IPS DF 6.9 (cell line): Measurements from ENCODE around the gene BCL10.

Experiments
- DNase-seq: peaks from one replicate; pipeline ENCODE4 v3.0.0-alpha.2; 2013; ENCODE audit warnings: low read depth, low spot score
- H3K27ac ChIP-seq: one replicate; pipeline ENCODE4 v1.5.1; 2013; ENCODE audit warnings: low read length, control low read depth
- H3K27me3 ChIP-seq: 2 replicates; pipeline ENCODE4 v1.6.1; 2013; ENCODE audit warnings: mild to moderate bottlenecking, low read length; ENCODE audit not compliant: control insufficient read depth, insufficient read depth
- H3K36me3 ChIP-seq: 2 replicates; pipeline ENCODE4 v1.6.1; 2013; ENCODE audit warnings: low read length; ENCODE audit not compliant: control insufficient read depth, insufficient read depth
- H3K4me1 ChIP-seq: 2 replicates; pipeline ENCODE4 v1.6.1; 2013; ENCODE audit warnings: low read length; ENCODE audit not compliant: control insufficient read depth, insufficient read depth
- H3K4me3 ChIP-seq: 2 replicates; pipeline ENCODE4 v1.5.1; 2013; ENCODE audit warnings: mild to moderate bottlenecking, low read length
- H3K9me3 ChIP-seq: 2 replicates; pipeline ENCODE4 v1.6.1; 2013; ENCODE audit warnings: low read length, inconsistent platforms; ENCODE audit not compliant: control insufficient read depth, insufficient read depth
- WGBS: extraction: QIAGEN DNeasy Blood & Tissue Kit; methylation state at CpG from one replicate; pipeline ENCODE4 v1.1.7; 2013; ENCODE audit warnings: mixed read lengths, missing lambda C conversion rate; ENCODE audit not compliant: insufficient read length, insufficient coverage; 5-methylcytosine and 5-hydroxymethylcytosine counted together

Gene BCL10

DNA sequence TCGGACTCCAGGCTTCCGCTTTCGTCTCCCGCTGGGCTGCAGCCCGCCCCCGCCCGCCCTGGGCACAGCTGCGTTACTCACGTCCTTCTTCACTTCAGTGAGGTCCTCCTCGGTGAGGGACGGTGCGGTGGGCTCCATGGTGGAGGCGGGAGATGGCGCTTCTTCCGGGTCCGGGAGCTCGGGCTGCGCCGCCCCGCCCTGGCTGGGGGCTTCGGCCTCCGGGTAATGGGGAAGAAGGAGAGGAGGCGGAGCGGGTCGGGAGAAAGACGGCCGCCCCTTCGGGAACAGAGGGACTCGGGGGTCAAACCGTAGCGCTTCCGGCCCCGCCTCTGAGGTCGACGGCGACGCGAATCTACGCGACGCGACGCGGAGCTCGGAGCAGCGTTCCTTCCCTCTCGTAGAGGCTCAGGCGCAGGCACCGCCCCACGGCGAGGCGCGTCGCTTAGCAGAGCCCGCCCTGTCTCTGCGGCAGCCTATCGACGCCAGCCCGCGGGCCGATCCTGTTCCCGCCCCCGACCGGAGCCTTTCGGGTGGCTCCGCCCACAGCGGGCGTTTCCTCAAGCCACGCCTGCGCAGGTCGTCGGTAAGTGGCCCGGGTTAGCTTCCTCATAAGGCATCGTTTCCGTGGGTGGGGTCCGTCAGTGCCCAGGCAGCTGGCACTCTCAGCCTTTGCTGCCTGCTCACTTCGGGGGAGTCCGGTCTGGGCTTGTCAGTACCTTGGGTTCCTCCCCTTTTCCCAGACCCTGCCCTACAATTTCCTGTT, at the start of gene BCL10:
TSS of gene BCL10 (minus strand) at position 418 of the 763 bp plus-strand sequence. CDS start at position 138, 280 bp downstream.
- peak within 1 kb of the TSS; percentile 69 for H3K4me3 ChIP-seq
- WGBS, result no CpG with 5 or more reads among the region's 78 CpGs
- peak; percentile 93 for DNase-seq
- H3K36me3 ChIP-seq, result no peaks in the 10 kb centered on the region
- no peak within 1 kb of the TSS for H3K27ac ChIP-seq
- peaks cover 3% of the 10 kb centered on the region; the same call in 1 of the 2 replicates for H3K4me1 ChIP-seq
- H3K9me3 ChIP-seq, result no peaks in the 10 kb centered on the region
- no peaks in the 10 kb centered on the region for H3K27me3 ChIP-seq

GRCh38 chr1:85325920-85326319, 49.5 kb upstream of the BCL10 start:
- Histone ChIP-seq H3K27me3 (no peaks in the 10 kb centered on the region), H3K4me1 (peaks cover 4% of the 10 kb centered on the region; the same call in 1 of the 2 replicates), H3K9me3 (no peaks in the 10 kb centered on the region), H3K36me3 (no peaks in the 10 kb centered on the region), H3K27ac (no peak overlapping the region), H3K4me3 (no peak overlapping the region)
- DNase-seq, result no peak

DNA sequence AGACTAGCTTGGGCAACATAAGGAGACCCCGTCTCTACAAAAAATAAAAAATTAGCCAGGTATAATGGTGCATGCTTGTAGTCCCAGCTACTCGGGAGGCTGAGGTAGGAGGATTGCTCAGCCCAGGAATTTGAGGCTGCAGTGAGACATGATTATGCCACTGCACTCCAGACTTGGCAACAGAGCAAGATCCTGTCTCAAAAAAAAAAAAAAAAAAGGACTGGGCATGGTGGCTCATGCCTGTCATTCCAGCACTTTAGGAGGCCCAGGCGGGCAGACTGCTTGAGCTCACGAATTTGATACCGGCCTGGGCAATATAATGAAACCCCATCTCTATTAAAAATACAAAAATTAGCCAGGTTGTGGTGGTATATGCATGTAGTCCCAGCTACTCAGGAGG, 47.3 kb upstream of the BCL10 start:
- H3K4me1 ChIP-seq, result peaks cover 3% of the 10 kb centered on the region; the same call in 1 of the 2 replicates
- H3K9me3 ChIP-seq, result no peaks in the 10 kb centered on the region
- H3K36me3 ChIP-seq, result no peaks in the 10 kb centered on the region
- no CpG with 5 or more reads among the region's 5 CpGs for WGBS
- no peaks in the 10 kb centered on the region for H3K27me3 ChIP-seq
- H3K27ac ChIP-seq, result no peak overlapping the region
- no peak overlapping the region for H3K4me3 ChIP-seq
- DNase-seq, result no peak

- Histone ChIP-seq H3K9me3 (no peaks in the 10 kb centered on the region), H3K27me3 (no peaks in the 10 kb centered on the region), H3K4me1 (peaks cover 3% of the 10 kb centered on the region; the same call in 1 of the 2 replicates), H3K27ac (no peak overlapping the region), H3K36me3 (no peaks in the 10 kb centered on the region), H3K4me3 (no peak overlapping the region)
- no CpG with 5 or more reads among the region's 2 CpGs for WGBS
- DNase-seq, result no peak
Observed at GRCh38 chr1:85322655-85323054, 46.2 kb upstream of the BCL10 start.

DNA sequence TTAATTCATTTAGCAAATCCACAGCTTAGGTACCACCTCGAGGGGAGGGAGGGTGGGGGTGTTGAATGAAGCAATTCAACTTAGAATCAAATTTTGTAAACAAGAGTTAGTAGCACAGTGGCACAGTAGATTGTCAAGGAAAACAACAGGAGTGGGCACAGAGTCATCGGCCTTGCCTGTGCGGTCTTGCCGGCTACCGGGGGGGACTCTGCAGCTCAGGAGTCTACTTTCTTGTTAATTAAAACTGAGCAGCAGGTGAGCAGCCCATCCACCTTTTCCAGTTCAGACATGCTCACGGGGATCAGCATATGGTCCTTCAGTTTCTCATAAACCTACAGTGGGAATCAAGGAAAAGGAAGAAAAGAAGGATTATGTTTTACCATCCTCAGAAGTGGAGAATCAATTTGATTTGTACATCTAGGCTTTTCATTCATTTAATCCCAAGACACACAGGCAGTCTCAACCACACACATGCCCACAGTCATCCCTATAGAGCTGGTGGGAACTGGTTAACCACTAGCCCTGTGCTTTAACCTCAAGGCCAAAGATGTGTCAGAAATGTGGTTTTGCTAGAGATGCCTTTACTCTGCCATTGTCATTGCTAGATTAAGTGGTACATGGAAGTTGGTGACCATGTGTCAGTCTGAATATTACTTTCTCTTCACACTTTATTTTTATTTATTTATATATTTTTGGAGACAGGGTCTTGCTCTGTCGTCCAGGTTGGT, 45.0 kb upstream of the BCL10 start:
- no peaks in the 10 kb centered on the region for H3K27me3 ChIP-seq
- no peak for DNase-seq
- H3K4me3 ChIP-seq, result no peak overlapping the region
- H3K36me3 ChIP-seq, result no peaks in the 10 kb centered on the region
- H3K4me1 ChIP-seq, result peaks cover 3% of the 10 kb centered on the region; the same call in 1 of the 2 replicates
- H3K27ac ChIP-seq, result no peak overlapping the region
- no CpG with 5 or more reads among the region's 7 CpGs for whole genome bisulfite sequencing
- H3K9me3 ChIP-seq, result no peaks in the 10 kb centered on the region

DNA sequence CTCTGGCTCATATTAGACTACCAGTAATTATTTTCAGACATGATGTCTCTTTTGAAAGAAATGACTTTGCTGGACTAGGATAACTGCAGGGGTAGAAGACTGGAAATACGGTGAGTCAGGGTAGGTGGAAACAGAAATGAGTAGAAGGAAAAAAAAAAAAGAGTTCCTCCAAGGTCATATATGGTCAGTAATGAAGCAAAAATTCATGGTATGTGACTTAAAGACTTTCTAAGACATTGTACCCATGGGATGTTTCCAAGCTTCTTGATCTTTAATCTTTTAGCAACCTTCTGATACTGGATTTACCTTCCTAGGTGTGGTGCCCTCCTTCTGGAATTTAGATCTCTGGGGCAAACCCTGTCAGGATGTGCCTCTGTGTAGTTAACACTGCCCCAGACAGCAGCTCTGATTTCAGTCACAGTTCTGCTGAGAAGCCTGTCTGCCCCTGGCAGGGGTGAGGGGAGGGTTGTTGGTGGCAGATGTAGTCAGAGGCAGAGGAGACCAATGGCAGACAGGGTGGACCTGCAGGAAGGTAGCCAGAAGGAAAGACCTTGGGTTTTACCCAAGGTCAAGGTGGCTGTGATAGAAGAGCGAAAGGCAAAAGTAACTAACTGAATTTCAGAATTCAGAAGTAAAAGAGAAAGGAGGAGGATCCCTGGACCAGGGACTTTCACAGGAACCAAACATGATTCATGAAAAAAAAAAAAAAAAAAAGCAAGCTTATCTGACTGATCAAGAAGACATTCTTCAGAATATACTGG, 44.1 kb upstream of the BCL10 start:
- Histone ChIP-seq H3K4me1 (peaks cover 4% of the 10 kb centered on the region), H3K4me3 (no peak overlapping the region), H3K9me3 (no peaks in the 10 kb centered on the region), H3K27ac (no peak overlapping the region), H3K27me3 (no peaks in the 10 kb centered on the region), H3K36me3 (no peaks in the 10 kb centered on the region)
- DNase-seq, result no peak
- WGBS, result no CpG with 5 or more reads among the region's 2 CpGs

DNA sequence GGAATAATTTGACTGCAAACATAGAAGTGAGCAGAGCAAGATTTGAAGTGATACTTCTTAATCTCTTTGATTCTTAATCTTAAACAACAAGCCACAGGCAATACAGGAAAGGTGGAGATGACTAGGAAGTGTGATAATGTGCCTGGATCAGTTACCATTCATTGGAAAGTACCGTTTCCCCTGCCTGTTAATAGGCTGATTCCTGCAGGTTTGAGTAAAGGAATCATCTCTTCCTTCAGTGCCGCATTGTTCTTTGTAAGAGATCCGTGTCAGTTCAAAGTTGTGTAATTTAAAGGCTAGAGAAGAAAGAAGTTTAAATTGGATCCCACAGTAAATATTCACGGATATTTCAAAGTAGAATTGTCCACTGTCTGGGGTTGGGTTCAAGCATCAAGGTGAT, 43.5 kb upstream of the BCL10 start:
- H3K27ac ChIP-seq, result no peak overlapping the region
- no peaks in the 10 kb centered on the region for H3K9me3 ChIP-seq
- DNase-seq, result no peak
- H3K36me3 ChIP-seq, result no peaks in the 10 kb centered on the region
- no CpG with 5 or more reads among the region's 4 CpGs for WGBS
- H3K27me3 ChIP-seq, result no peaks in the 10 kb centered on the region
- no peak overlapping the region for H3K4me3 ChIP-seq
- peaks cover 4% of the 10 kb centered on the region for H3K4me1 ChIP-seq

- Histone ChIP-seq H3K27ac (no peak overlapping the region), H3K4me1 (peaks cover 3% of the 10 kb centered on the region; the same call in 1 of the 2 replicates), H3K9me3 (no peaks in the 10 kb centered on the region), H3K27me3 (no peaks in the 10 kb centered on the region), H3K4me3 (no peak overlapping the region), H3K36me3 (no peaks in the 10 kb centered on the region)
- DNase-seq, result no peak
- no CpG with 5 or more reads among the region's 3 CpGs for WGBS
Observed at GRCh38 chr1:85319491-85319890, 43.1 kb upstream of the BCL10 start.

GRCh38 chr1:85318217-85318616, 41.8 kb upstream of the BCL10 start:
- Histone ChIP-seq H3K27ac (no peak overlapping the region), H3K4me3 (no peak overlapping the region), H3K27me3 (no peaks in the 10 kb centered on the region), H3K4me1 (peaks cover 3% of the 10 kb centered on the region; the same call in 1 of the 2 replicates), H3K36me3 (no peaks in the 10 kb centered on the region), H3K9me3 (no peaks in the 10 kb centered on the region)
- DNase-seq, result no peak
- no CpG with 5 or more reads among the region's 1 CpG for WGBS

- DNase-seq, result no peak
Observed at GRCh38 chr1:85317560-85317959, 41.1 kb upstream of the BCL10 start.

More at GRCh38 chr1:85317560-85317959, 41.1 kb upstream of the BCL10 start:
- Histone ChIP-seq H3K9me3 (no peaks in the 10 kb centered on the region), H3K4me1 (peaks cover 3% of the 10 kb centered on the region; the same call in 1 of the 2 replicates), H3K4me3 (no peak overlapping the region), H3K27ac (no peak overlapping the region), H3K27me3 (no peaks in the 10 kb centered on the region), H3K36me3 (no peaks in the 10 kb centered on the region)
- no CpG with 5 or more reads among the region's 5 CpGs for WGBS
